HG02973 (cell line): Measurements from ENCODE around the gene SPAG5.

Source experiments
- ATAC-seq: cut with Tn5 transposase; IDR thresholded peaks from one replicate; pipeline ENCODE4 v1.9.1; 2021; ENCODE audit warnings: moderate library complexity; ENCODE audit not compliant: unreplicated experiment

SPAG5 gene

GRCh38 chr17:28573966-28574480 lies 24.8 kb downstream of the SPAG5 start:
- no peak for ATAC-seq

- no peak for ATAC-seq
Measured at GRCh38 chr17:28573521-28573920, 25.3 kb downstream of the SPAG5 start.

DNA sequence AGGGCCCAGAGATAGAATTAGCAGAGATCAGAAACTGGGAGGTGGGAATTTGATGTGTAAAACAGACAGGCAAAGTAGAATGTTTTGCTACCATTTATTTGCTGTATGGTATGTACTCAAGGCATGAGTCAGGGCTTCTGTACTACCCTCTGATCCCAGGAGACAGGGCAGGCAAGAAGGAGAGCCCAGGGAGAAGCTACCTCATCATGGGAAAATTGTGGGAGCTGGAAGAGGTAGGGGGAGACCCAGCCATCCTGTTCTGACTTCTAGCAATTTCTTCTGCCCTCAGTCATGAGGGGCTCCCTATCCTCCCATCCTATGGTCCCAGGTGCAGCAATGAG lies 25.8 kb downstream of the SPAG5 start:
- no peak for ATAC-seq

GRCh38 chr17:28572259-28573039 lies 26.4 kb downstream of the SPAG5 start:
- no peak for ATAC-seq

- ATAC-seq, result peak; percentile 62
Measured at GRCh38 chr17:28571361-28572122, 27.3 kb downstream of the SPAG5 start, which contains the start of gene PIGS. TSS of gene PIGS (minus strand) at chr17:28571524. CDS start at chr17:28571496, 28 bp downstream.

DNA sequence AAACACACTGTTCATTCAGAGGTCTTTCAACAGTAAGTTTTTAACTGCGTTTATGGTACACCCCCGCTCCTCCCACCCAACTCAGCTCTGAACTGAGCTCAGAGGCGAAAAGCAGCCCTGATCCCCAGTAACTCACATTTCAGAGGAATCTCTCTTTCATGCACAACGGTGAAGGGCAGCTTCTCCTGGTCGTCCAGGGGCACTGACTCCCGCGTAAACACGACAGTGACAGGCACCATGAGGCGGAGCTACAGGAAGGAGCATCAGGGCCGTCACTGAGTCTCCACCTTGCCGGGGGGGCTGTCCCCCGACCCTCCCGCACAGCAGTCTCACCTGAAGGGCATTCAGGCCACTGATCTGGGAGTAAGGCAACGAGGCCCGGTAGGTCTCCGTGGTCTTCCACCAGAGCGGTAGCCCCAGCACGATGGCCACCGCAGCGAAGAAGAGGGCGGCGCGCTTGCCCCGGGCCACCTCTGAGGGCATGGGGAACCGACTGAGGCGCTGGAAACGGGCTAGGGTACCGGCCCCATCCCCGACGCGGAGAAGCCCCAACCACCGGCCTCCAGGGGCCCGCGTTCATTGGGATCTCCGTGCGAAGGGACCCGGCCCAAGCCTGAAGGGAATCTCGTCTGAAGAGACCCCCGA lies 28.0 kb downstream of the SPAG5 start:
- peak; percentile 24 for ATAC-seq

DNA sequence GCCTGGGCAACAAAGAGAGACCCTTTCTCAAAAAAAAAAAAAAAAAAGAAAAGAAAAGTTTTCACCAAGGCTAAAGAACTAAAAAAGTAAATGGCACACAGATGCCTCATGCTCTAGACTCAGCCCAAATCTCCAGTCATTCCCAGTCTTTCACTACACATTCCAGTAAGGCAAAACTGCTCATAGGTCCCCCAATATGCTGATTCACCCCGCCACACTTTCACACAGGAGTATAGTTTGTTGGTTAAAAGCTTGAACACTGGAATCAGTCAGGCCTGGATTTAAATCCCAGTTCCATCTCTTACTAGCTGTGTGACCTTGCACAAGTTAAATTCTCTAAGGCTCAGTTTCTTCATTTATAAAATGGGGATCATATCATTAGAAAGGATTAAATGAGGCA lies 29.4 kb downstream of the SPAG5 start:
- no peak for ATAC-seq

GRCh38 chr17:28567604-28568003 lies 31.2 kb downstream of the SPAG5 start:
- ATAC-seq, result no peak

DNA sequence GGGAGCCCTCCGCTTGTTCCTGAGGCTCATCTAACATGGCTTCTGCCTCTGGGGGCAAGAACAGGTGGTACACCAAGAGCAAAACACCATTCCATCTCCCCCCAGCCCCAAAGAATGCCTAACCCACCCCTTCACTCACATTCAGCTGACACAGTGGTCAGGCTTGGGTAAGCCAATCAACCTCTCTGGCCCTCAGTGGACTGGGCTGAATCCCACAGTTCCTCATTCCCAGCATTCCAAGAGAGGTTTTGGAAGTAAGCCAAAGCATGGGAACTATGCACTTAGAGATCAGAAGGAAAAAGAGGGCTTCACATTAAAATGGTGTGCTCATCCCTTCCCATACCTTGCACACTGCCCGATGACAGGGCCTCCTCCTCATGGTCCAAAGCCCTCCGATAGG lies 35.4 kb downstream of the SPAG5 start:
- ATAC-seq, result no peak

DNA sequence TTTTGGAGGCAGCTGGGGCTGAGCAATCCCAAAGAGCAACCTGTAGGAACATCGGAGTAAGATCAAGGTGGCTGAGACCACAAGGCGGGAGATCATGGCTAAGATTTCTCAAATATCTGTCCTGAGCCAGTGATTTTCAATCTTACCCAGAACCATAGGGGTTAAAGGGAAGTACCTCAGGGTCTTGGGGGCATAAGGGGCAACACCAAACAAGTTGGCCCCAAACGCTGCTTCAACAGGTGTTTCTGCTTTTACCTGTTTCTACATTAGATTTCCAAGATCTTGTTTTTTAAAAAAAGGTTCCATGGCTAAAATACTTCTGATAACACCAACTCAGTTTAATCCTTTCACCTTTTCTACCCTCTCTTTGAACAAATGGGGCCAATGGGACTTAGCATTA lies 43.8 kb downstream of the SPAG5 start:
- no peak for ATAC-seq

DNA sequence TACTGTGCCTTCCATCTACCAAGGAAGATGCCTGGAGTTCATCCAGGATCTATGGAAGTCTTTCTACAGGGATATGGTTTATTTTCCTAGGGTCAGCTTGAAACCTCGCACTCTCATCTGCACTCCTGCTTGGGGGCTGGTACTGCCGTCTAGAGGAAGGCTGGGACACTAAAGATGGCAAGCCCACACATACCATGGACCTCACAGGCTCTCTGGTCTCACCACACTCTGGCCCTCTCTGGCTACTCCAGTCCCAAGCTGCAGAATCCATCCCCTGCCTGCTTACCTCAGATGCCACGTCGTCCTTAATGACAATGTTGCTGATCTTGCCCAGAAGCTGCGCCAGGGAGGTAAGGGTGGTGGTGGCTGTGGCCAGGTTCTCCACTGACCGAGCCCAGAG lies 44.3 kb downstream of the SPAG5 start:
- no peak for ATAC-seq

- ATAC-seq, result no peak
Measured at GRCh38 chr17:28553000-28553505, 45.8 kb downstream of the SPAG5 start.

DNA sequence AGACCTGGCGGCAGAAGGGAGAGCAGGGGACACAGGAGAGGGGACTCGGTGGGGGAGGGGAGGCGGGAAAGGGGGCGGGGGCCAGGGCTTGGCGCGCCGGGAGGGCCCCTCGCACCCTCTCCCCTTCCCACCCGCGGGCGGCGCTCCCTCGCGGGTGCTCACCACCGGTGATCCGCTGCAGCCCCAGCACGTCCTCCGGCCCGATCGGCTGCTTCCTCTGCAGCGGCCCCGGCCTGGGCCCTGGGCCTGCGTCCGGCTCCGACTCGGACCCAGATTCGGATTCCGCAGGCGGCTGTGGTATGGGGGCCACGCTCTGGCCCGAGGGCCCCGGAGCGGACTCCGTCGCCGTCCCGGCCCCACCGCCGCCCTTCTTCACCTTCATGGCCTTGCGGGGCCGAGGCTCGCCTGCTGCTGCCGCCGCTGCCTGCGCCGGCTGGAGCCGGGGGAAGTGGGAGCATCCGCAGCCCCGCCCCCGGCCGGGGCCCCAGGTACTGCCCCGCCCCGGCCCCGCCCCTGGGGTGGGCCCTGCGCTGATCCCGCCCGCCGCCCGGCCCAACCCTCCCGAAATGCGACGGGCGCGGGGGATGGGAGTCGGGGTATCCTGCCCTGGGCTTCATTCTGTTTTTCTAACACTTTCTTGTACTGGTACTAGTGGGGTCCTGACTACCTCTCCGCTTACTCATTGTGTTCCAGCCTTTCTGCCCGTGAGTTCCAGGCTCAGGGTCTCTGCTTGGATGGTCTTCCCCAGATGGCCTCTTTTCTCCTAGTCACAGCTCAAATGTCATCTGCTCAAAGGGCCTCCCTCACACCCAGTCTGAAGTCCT lies 46.4 kb downstream of the SPAG5 start, which contains the start of gene UNC119:
UNC119 (minus strand) TSS at position 449 of the 824 bp plus-strand sequence; CDS start at position 382, 67 bp downstream.
- peak; percentile 44 for ATAC-seq

DNA sequence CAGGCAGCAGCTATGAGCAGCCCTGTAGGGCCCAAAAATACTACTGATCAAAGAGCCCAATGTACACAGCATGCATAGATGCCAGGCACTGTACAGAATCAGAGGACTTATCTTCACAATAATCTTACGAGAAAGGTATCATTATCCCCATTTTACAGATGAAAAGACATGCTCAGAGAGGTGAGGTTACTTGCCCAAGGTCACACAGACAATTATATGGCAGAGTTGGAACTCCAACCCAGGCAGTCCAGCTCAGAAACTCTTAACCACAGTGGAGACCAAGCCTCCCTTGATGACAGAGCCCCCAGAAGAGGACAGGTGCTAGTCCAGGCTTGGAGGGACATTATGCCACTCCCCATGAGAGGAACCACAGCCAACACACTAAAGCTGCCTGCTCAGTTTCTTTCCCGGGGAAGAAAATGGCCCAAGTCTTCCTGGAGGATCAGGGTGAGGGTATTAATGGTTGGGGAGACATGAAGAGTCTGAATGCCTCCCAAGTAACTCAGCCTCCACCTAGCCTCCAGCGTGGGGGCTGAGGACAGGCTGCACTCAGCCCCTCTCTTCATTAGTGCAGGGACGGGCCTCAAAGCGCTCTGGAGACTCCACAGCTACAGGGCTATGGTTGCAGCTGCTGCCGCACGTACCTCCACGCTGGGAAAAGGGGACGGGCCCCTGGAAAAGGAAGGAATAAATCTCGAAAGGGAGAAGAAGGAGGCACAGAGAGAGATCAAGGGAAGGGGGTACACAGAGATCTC lies 47.2 kb downstream of the SPAG5 start:
- ATAC-seq, result no peak

GRCh38 chr17:28550858-28551257 lies 48.0 kb downstream of the SPAG5 start:
- no peak for ATAC-seq

GRCh38 chr17:28549236-28550132 lies 49.3 kb downstream of the SPAG5 start:
- no peak for ATAC-seq

DNA sequence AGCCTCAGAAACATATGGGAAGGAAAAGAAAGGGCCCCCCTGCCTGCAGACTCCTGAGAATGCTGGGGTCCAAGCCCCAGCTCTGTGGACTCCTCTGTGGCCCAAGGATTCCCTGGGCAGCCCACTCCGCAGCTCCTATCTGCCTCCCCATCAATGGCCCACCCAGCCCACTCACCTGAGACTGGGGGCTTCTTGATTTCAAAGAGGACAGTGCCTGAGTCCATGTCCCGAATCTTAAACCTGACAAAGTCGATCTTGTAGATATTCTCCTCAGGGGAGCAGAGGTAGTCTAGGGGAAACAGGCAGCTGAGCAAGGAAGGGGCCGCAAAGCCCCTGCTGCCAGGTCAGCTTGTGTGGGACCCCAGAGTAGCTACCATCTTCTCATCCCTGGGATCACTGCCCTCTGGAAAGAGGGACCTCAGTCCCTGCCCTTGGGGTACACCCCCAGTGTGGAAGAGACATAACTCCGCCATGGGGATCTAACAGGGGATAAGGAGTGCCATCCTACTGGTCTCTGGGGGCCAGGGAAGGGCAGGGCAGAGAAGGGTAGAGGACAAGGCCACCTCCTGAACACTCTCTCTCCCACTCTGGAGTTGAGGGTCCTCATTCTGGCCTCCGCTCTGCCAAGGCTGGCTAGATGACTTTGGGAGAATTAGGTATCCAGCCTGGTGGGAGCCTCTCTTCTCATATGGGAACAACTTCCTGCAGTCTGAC lies 50.3 kb downstream of the SPAG5 start:
- no peak for ATAC-seq
